Effector CD8-positive, alpha-beta T cell (primary cell): Measurements from ENCODE around the gene GPR179.

ENCODE experiments used
- DNase-seq: peaks from one replicate; lab custom pipeline; 2025; lab: John Stamatoyannopoulos, UW

Gene GPR179

DNA sequence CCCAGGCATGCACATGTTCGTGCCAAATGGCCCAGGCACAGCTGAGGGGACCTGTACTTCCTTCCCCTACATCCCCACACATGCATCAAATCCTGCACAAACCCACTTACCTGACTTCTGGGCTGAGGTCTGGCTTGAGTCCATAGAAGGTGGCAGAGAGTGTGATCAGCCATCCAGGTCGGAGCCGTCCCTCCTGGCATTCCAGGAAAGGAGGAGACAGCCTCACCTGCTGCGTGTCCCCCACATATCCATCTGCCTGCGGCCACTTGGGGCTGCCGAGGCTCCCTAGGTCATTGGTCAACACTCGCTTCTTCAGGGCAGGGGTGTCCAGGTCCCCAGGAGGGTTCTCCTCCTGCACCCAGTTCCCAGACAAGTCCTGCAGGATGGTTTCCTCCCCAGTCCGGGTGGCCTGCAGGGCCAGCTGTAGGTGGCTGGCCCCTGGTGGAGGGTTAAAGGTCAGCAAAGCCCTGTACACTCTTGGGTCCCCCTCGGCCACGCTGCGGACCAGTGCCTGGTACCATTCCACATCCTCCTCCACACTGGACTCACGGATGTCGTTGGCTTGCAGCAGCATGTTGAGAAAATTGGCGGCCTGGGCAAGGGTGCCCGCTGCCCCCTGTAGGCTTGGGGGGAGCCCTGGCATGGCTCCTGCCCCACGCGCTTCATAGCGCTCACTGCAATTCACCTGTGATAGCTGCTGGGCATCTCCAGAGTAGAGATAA is 709 bp downstream of the GPR179 start:
- no peak for DNase-seq

DNA sequence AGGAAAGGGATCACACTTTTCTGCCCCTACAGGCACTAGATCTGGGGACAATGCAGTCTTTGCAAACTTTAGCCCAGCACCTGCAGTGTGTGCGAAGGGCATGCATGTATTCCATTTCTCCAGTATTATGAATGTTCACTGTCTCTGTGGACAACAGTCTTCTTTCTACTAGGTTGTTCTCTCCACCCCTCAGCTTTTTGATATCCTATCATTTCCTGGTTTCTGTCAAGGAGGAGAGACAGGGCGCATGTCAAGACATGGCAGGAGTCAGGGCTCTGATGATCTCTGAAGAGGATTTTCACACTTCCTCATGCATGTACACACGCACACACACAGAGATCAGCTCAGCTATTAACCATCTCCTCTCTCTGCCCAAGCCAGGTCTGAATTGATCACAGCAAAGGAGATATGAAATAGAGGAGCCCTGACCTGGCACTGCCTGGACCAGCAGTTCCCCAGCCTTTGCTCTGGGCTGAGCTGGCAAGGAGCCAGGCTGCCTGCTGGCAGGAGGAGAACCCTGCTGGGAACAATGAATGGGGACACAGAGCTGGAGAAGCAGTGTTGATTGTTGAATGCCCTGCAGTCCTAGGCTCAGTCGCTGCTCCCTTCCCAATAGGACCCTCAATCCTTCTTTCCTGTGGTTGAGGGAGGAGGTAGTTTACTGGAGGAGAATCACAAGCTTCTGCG is 2.6 kb downstream of the GPR179 start:
- DNase-seq, result no peak

DNA sequence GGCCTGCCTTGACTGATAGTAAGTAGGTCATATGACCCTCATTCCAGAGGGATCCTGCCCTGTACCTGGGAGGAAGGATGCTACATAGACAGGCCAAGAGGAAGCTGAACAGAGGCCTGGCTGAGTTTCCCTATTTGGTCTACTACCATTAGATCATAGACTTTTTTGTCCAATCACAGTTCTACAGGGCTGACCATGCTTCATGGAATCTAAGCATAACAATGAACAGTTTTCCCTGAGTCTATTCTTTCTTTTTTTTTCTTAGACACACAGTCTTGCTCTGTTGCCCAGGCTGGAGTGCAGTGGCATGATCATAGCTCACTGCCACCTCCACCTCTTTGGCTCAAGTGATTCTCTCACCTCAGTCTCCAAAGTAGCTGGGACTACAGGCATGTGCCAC is 3.9 kb downstream of the GPR179 start:
- DNase-seq, result no peak

DNA sequence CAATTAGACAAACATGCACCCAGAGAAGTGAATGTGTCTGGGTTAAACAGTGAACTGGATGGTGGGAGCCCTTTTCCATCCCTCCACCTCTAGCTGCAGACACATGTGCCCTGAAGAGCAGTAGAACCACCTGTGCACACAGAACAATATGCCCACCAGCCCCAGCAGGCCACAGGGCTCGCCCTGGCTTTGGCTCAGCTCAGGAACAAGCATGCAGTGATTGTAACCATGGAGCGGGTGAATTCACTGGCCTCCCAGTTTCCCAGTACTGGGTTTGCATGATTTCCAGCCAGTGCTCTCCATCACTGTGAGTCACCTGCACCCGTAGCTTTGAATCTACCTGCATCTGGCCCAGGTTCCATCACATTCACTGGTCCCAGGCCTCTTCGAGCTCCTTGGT is 5.2 kb downstream of the GPR179 start:
- DNase-seq, result no peak

DNA sequence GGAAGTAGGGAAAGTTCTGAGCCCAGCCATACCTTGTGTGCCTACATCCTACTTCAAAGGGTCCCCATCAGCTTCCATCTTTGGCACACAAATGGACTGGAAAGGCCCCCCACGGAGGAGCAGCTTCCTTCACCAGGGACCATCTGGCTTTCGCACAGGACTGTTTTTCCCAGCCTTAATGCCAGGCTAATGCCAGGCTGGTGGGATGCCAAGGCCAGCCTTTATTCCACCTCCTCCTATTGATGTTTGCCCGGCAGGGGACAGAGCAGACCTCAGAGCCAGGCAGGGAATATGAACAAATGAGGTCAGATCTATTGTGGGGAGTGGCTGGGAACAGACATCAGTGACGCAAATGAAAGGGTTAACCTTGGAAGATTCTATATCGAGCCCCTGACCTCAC is 5.7 kb downstream of the GPR179 start:
- DNase-seq, result no peak

DNA sequence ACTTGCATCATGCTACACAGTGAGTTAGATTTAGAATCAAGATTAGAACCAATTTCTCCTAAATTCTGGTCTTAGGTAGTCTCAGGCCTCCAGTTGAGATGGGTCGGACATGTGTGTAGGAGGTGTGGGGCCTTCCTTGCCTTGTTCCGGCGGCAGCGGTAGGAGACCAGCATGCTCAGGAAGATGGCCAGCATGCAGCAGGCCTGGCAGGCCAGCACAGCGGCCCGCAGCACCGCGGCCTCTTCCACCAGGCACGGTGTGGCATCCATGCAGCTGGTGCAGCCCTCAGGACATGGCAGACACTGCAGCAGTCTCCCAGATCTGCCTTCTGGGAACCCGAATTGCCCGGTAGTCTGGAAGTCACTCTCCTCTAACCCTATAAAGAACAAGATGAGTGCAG is 6.9 kb downstream of the GPR179 start:
- no peak for DNase-seq

DNA sequence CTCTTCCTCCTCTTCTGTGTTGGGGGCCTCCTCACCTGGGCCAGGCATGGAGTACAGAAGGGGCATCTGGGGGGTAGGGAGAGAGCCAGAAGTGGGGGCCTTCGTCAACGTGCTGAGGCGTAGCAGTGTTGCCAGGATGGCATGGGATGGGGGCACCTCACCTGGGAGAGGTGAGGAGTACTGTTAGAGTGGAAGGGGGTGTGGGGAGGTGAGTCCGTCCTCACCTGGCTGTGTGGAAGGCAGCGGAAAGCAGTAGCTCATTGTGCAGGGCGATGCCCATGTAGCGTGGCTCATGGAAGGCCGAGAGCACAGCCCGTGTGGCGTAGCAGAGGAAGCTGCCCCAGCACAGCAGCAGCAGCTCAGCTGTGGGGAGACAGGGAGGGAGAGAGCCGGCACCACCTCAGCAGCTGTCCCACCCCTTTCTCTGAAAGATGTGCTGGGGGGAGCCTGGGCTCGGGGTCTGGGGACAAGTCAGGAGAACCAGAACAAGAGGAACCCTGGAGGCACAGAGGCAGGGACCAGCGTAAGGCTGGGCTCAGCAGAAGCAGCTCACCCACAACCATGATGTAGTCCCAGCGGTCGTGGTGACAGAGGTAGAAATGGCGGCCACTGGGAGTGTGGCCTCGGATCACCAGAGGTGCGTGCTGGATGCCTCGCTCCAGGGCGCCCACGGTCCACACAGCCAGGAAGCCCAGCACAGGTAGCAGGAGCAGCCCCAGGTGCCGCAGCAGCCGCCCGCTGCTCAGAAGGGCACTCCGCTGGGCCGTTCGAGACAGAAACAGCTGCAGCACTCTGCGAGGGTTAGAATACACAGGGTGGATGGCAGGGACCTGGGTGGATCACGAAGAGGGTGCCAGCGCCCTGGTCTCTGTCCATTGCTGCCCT is 9.0 kb downstream of the GPR179 start:
- no peak for DNase-seq

DNA sequence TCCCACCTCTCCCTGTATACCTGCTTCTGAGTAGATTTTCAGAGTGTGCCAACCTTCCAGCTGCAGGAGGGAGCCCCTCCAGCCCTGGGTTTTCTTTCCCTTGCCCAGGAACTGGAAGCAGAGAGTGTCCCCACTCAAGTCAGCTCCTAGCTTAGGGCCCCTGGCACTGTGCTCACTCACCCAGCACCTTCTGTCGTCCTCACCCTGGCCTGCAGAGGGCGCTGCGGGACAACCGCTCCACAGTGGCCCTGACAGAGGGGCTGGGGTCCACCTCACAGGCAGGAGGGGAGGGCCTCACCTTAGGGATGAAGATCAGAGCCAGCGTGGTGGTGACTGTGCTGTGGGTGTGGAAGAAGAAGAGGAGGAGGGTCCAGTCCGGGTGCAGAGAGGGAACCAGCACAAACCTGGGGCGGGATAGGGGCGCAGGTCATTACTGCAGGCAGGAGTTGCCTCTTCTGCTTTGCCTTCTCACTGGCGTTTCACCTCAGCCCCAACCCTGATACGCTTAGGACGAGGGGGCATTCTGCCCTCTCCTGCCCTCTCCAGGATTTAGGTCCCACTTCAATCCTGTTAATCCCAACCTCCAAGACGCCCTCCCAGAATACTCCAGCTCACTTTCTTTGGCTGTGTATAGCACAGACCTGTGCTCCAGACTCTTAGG is 10.0 kb downstream of the GPR179 start:
- peak; percentile 10 for DNase-seq

DNA sequence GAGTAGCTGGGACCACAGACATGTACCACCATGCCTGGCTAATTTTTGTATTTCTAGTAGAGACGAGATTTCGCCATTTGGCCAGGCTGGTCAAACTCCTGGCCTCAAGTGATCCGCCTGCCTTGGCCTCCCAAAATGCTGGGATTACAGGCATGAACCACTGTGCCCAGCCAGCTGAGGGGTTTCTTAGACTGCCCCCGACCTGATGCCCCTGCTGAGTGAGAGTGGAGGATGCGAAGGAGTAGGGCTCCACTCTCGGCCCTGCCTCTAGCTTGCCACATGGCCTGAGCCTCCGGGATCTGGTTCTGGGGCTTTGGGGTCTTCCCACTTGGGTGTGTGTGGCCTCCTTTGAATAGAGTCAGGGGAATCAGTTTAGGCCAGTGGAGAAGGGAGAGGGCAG is 11.0 kb downstream of the GPR179 start:
- no peak for DNase-seq

DNA sequence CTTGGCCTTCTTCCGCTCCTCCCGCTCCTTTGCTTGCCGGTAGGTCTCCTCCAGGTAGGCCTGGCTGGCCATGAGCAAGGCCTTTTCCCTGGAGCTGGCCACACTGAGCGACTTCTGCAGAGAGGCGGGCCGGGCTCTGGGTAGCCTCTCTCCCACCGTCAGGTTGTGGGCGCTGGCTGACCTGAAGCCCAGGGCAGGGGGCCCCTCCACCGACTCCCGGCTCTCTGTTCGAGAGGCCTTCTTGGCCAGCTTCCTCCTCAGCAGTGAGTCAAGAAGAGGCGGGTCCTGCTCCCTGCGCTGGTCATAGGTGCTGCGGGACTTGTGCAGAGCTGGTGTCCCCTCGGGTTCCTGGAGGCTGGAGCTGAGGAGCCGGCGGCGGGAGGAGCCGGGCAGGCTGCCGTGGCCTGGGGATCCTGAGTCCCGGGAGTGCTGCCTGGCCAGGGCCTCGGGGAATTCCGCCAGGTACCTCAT is 12.8 kb downstream of the GPR179 start:
- DNase-seq, result no peak

DNA sequence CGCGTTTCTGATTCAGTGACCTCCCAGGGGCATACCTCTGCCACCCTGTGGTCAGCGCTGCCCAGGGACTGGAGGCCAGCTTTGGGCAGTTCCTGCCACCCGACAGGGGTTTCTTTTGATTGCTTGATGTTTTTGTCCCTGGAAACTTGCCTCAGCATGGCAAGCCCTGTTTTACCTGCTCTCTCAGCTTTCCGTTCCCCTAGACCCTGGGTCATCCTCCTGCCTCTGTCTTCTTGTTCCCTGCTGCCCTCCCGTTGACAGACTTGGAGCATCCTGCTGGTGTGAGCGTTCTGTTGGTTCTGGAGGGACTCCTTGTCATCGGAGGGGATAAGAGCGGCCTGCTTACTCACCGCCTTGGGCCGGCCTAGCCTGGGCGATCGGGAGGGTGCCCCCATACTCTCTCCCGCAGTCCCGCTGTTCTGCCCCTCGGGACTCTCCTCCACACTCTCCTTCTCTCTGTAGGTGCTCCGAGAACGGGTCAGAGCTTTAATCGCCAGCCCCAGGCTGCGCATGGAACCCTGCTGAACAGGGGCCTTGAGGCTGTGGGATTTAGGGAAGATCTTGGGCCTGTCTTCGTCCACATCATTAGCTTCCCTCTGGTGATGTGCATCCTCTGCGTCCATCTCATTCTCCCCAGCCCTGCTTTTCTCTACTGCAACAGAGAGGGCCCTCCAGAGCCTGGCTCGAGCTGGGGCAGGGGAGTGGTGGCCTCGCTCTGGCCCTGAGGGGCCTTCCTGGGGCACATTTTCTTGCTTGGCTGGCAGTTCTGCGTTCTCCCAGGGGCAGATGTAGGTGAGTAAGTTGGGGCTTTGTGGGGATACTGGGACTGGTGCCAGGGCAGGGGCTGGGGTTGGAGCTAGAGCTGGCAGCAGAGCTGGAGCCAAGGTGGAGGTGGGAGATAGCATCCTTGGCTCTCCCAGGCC is 13.7 kb downstream of the GPR179 start:
- DNase-seq, result no peak

DNA sequence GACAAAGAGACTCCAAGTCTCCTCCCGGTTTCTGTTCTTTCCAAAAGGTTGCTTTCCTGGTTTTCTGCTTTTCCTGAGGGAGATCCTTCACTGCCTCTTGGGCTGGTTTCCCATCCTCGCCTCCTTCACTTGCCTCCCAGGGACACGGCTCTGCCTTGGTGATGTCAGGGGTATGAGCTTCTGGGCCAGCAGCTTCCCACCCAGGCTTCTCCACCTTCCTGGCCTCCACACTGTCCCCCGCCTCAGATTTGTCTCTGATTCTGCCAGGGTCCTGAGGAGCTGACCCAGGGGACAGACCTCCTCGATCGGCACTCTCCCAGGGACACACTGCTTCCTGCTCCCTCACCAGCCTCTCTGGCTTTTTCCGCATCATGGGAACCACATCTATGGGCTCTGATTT is 14.5 kb downstream of the GPR179 start:
- no peak for DNase-seq

DNA sequence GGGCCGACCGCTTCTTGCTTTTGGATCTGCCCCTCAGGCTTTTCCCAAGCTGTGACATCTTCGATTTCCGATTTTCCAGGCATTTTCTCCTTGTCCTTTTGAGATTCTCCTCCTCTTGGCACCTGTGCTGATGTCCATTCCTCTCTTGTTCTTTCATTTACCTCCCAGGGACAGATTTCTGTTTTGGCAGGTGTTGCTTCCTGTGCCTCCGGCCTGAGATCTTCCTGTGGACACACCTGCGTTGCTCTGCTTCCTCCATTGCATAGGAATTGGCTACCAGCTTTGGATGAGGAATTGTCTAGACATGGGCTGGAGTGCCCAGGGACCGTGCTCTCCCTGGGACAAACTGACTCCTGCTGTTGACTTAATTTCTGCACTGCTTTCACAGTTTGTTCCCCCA is 15.1 kb downstream of the GPR179 start:
- no peak for DNase-seq

DNA sequence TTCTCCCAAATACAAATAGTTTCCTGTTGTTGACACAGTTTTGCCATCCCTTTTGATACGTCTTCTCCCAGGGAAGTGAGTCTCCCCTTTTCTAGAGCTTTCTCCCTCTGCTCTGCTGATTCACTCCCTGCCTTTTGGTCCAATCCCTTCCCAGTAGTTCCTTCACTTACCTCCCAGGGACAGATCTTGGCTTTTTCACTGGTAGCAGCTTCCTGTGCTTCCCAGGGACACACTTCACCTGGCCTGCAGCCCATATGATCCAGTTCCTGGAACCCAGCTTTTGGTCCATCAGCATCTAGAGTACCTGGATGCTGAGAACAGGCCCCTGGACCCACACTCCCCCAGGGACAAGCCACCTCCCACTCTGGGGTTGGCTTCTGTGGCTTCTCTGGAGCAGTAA is 15.8 kb downstream of the GPR179 start:
- no peak for DNase-seq

DNA sequence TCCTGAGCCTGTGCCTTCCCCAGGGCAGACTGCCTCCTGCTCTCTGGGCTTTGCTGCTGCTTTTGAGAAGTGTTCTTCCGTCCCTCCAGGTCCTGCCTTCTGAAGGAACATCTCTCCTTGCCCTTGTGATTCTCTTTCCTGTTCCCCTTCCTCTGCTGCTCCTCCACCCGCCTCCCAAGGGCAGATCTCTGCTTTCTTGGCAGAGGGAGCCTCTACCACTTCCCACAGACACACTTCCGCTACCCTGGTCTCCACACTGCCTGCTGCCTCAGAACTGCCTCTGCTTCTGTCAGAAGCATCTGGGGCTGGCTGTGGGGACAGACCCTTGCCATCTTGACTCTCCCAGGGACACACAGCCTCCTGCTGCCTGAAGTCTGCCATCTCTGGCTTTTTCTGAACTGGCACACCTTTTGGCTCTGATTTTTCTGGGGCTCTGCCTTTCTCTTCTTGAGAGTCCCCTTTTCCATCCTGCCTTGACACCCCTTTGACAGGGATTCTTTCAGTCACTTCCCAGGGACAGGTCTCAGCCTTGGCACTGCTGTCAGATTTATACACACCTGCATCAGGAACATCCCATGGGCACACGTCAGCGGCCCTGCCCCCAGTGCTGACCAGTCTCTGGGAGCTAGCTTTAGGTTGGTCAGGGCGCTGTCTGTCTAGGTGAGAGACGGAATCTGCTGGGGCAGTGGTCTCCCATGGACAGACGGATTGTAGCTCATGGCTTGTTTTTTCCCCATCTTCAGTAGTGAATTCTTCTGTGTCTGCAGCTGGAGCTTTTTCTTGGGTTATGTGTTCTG is 16.6 kb downstream of the GPR179 start:
- no peak for DNase-seq

DNA sequence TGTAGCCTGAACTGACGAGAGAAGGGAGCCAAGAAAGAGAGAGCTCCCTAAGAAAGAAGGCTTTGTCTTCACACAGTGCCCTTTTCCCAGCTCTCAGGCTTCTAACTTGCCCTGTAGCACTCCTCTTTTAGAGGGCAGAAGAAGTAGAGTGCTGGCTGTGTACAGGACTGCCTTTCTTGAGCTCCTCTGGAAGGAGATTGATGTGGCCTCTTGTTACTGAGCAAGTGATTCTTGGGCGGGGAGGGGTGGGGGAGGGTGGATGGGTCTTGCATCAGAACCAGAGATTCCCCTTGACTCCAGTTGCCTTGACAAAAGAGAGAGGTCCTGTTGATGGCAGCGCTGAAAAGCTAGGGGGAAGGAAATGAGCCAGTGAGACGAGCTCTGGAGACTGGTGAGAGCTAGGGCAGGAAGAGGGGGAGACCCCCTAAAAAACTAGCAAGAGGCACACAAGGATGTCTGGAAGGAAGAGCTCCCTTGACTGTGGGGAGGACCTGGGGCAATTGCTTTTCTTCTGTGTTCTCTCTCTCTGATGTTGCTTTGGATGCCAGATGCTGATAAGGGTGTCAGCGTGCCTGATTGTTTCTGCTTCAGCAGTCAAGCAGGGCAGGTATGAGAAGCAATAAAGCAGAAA is 18.4 kb downstream of the GPR179 start:
- DNase-seq, result no peak

DNA sequence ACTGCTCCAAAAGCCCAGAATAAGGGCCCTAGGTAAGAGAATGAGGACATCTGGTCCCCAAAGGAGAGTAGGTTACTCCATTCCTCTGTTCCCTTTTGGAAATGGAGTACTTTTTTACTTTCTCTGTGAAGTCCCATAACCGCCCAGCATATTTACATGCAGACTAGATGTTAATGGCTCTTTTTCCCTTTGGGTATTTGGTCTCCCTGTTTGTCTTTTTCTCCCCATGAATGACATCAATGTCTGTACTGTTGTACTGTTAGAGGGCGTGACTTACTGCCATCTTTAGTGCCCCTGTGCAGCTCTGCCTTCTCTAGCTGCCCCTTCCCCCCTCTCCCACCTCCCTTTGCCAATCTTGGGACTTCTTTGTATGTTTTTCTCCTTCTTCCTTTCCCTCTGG is 19.0 kb downstream of the GPR179 start:
- DNase-seq, result no peak

DNA sequence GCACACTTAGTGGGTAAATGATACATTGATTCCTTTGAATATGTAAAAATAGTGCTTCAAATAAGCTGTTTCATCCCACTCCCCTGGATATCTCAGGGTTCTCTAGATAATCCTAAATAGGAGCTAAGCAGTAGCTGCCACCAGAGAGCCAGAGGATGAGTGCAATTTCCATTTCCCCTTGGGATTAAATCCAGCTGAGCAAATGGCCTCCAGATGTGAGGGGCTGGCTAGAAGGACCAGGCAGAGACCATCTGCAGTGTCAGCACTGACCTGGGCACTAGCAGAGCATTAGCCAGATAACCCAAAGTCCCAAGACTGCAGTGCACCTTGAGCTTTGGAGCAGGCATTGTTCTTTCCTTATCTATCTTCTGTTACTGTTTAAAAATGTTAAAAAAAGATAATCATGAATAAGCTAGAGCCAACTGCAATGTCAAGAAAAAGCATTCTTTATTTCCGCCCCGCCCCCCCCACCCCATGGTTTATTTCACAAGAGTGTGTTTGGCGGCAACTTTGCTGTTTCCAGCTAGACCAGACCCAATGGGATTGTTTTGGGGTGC is 19.5 kb downstream of the GPR179 start:
- DNase-seq, result no peak

DNA sequence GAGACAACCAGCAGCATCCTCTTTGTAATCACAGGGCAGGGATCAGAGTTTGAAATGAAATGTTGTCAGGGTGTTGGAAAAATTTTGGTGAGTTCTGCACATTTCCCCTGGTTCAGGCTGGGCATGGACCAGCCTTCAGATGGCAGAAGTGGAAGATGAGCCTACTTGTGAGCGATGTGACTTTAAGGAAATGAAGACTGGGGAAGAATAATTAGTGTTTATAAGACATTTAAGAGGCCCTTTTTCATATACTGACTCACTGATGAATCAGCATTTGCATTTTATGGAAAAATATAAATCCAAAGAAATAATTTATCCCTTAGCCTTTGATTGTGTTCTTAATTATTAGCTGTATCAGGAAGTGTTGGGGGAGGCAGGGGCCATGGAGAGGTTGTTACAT is 20.9 kb downstream of the GPR179 start:
- DNase-seq, result no peak
